SIG-M5 treated with dmso at 0.1 percent for 504 hours (cell line): ENCODE data around the gene UBE2J2.

Source experiments
- DNase-seq: peaks from one replicate; lab custom pipeline; 2025; ENCODE audit not compliant: unreplicated experiment; lab: John Stamatoyannopoulos, UW

UBE2J2 gene

GRCh38 chr1:1282998-1283397 lies 9.3 kb upstream of the UBE2J2 start:
- DNase-seq: no peak

- DNase-seq: no peak
Measured at GRCh38 chr1:1281533-1282321, 8.1 kb upstream of the UBE2J2 start.

DNA sequence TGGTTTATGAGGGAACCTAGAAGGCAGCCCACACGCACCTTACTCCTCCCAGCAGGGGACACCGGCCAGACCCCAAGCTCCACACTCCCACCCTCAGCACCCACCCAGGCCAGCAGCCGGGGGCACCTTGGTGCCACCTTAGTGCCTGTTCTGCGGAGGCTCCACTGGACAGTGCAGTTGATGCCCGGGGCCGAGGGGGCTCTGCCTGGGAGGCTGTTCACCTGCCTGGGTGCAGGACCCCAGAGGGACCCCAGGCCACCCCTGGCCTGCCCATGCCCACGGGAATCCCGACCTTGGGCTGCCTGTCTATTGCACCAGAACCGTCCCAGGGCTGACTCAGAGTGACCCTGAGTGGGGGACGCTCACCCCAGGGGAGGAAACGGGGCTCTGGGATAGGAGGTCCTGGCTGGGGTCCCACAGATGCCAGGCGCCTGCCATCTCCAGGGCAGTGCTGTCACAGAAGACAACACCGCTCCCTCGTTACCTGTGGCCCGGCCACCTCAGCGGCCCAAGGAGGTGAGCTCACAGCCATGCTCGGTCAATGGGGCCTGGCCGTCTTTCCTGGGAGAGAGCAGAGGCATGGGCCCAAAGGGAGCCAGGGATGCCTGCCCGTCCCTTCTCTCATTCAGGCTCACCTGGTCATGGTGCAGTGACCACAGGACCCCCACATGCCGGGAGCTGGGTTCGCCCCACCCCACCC lies 7.3 kb upstream of the UBE2J2 start:
- no peak for DNase-seq

DNA sequence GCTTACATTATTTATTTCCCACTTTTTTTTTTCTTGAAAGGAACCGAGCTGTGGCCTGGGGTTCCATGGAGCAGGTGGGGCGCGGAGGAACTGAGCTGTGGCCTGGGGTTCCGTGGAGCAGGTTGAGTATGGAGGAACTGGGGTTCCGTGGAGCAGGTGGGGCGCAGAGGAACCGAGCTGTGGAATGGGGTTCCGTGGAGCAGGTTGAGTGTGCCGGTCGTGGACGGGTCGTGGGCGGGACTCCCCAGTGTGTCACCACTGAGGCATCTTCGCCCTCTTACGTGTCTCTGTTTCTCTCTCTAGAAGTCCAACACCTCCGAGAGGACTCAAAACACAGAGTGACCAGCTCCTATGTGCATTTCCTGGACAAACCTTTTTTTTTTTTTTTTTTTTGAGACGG lies 5.4 kb upstream of the UBE2J2 start:
- DNase-seq: no peak

- no peak for DNase-seq
Measured at GRCh38 chr1:1278620-1279019, 5.0 kb upstream of the UBE2J2 start.

- no peak for DNase-seq
Measured at GRCh38 chr1:1275836-1276235, 2.2 kb upstream of the UBE2J2 start.

GRCh38 chr1:1274931-1275431 lies 1.3 kb upstream of the UBE2J2 start:
- no peak for DNase-seq

- no peak for DNase-seq
Measured at GRCh38 chr1:1274299-1274930, 761 bp upstream of the UBE2J2 start.

DNA sequence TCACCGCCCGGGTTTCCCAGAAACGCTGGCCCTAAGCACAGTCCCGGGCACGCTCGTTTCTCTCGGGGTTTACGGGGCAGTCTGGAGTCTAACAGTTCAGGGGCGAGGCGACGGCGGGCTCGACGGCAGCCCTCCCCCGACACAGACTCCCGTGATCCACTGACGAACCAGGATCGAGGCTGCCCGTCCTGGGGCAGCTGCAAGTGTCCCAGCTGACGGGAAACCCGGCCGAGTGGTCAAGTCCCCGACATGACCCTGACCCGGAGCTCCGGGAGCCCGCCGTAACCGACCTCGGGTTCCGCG lies 494 bp downstream of the UBE2J2 start:
- no peak for DNase-seq

DNA sequence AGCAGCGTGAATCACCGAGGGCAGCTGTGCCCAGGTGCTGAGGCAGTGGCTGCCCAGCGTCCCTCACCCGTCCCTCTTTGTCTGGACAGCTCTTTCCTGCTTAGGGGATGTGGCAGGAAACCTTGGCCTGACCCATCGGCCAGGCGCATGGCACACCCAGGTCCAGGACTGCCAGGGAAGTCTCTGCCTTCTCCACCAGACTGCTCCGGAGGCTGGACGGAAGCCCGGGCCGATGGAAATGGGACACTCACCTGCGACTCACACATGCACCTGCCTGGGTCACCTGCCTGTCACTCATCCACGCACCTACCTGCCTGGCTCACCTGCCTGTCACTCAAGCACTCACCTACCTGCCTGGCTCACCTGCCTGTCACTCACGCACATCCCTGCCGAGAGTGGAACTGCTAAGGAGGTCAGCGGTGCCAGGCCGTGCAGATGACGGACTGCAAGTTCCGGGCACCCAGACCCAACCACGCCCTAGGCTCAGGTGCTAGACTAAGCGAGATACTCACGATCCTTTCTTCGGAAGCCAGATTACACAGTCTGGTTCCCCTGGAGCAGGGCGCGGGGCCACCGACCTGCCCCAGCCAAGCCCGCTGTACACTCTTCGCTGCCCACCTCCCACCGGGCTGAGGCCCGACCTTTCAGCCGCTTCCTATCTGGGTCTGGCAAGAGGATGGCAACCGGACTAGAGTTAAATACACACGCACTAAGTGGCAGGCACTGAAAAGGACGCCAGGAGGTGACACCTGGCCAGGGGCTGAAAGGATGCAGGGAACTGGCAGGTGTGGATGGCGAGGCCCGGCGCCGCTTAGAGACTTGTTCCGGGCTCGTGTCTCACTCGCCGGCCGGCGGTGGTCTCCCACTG lies 1.1 kb downstream of the UBE2J2 start:
- peak; percentile 48 for DNase-seq

DNA sequence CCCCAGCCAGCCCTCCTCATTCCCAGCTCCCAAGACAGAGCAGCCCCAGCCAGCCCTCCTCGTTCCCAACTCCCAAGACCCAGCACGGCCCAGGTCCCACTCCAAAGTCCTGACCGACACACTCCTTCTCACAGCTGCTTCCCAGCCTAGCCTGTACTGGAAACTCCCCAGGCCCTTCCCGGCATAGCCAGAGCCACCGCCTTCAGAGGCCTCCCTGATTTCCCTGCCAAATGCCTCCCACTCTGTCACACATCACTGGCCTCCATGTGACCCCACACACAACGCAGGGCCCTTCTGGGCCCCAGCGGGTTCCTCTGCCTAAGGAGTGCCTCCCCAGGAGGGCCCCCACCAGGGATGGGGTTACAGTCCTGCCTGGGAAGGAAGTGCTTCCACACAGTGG lies 2.8 kb downstream of the UBE2J2 start:
- DNase-seq: no peak

DNA sequence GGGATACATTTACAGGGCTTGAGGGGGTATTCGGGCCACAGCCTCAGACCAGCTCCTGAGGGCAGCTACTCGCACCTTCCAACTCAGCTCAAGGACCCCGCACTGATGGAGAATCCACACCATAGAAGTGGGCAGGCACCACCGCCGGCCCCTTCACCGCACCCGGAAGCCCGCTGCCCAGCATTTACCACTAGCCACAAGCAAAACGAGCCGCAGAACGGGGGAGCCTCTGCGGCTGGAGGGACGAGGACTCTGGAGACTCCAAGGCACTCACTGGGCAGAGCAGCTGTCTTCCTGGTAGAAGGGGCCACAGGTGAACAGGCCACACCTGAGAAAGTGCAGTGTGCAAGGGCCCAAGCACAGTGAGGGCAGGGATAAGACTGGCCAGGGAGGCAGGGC lies 5.4 kb downstream of the UBE2J2 start:
- DNase-seq: no peak

DNA sequence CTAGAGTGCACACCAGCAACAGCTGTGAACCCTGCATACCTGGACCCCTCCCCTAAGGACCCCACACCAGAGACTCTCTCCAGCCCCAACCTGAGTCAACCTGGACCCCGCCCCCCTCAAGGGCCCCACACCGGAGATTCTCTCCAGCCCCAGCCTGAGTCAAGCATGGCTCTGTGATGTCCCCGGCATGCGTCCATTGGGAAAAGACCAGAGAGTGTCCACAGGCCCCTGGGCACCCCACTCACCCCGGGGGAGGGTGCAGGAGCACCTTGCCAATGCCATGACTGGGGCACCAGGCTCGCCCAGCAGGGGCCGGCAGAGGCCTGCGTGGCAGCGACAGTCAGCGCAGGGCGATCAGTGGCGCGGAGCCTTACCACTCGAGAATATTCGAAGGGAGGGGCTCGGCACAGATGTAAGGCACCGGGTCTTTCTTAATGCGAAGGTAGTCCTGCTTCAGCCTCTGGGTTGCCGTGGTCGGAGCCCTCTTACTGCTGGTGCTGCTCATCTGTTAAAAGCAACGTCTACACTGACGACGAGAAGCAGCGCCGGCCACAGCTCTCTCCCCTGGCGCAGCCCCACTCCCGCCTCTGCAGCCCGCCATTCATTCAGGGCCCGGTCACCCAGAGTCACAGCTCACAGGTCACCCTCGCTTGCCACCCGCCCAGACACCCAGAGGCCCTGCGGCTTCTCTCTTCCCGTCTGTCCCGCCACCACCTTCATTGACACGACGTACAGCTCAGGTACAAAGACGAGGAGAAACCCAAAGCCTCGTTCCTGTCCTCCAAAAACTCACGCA lies 6.0 kb downstream of the UBE2J2 start:
- no peak for DNase-seq

- DNase-seq: no peak
Measured at GRCh38 chr1:1264868-1265272, 8.8 kb downstream of the UBE2J2 start.

- DNase-seq: no peak
Measured at GRCh38 chr1:1264026-1264425, 9.6 kb downstream of the UBE2J2 start.

DNA sequence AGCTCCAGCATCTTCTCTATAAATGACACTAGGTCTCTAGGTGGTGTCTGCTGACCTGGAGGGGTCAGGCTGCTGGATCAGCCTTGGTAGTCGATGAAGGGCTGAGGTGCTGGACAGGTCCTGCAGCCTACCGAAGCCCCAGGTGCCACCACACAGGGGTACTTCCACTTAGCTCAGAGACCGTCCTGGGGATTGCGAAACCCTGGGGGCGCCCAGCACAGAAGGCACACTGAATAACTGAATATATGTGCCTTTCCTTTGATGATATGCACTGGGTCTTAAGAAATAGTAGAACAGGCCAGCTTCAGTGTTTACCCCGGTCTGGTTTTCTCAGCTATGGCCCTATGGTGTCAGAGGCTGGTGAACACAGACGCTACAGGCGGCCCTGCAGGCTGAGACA lies 10.9 kb downstream of the UBE2J2 start:
- no peak for DNase-seq

GRCh38 chr1:1262071-1262470 lies 11.6 kb downstream of the UBE2J2 start:
- no peak for DNase-seq

- no peak for DNase-seq
Measured at GRCh38 chr1:1260843-1261560, 12.7 kb downstream of the UBE2J2 start.

DNA sequence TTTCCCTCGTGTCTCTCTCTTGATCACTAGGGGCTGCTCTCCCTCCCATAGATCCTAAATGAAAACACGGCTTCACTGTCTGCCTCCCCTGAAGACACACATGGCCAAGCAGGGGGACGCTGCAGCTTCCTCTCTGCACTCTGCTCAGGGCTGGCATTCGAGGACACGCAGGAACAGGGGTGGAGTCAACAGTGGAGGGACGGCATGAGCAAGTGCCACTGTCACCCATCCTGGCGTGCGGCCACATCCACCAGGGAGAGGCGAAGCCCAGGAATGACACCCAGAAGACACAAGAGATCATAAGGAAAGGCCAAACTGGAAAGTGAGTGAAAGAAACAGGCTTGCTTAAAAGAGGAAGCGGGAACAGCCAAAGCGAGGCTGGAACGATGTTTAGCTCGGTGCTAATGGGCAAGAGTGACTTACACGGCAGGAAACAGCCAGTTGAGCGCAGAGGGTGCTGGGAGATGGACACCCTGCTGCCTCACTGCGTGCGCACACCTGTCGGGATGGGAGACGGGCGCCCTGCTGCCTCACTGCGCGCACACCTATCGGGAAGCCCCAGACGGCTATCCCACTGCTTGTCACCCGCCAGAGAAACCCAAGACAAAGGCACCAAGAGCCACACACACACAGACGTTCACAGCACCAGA lies 13.6 kb downstream of the UBE2J2 start:
- DNase-seq: peak; percentile 30
